Measurements from ENCODE around the gene C2CD4D. TPM values are rescaled to one million over a fixed set of nuclear protein-coding genes. Genes with fewer than 3 reads are reported as not detected.
A peak's percentile ranks its signal among the peaks of the same experiment; 100 is the strongest.

C2CD4D gene
- total and polyA plus RNA-seq, 2 donors (not counting 1 experiment from before 2014, with no cell fraction given) = 0.07 TPM; not detected in 1

DNA sequence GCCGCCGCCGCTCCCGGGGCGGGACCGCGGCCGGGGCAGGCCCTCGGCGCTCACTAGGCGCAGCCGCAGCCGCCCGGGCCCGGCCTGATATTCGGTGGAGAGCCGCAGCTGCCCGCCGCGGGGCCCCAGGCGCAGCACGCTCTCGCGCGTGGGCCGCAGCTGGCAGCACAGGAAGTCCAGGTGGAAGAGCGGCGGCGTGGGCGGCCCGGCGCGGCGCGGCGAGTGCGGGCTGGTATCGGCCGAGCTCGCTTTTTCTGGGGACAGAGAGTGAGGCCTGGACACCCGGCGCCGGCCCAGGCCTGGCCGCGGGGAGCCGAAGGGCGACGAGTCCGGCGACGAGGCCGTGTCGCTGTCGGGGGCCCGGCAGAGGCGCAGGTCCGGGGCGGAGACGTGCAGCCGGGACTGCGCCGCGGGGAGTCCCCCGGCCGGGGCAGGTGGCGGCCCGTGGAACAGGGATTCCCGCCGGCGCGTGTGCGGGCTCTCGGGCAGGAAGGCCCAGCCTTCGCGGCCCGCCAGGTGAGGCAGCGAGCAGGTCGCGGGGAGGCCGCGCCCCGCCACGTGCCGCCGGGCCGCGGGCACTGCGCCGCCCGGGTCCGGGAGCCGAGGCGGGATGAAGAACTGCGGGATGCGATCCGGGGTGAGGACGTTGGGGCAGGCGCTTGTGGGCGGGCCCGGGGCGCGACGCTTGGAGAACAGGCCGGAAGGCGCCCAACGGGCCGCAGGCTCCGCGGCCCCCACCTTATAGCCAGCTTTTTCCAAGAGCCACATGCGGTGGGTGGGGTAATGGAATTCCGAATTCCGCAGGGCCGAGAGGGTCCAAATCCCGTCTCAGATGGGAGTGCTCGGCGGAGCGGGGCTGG lies 1.2 kb downstream of the C2CD4D start:
- H3K27ac ChIP-seq (ENCODE audit: low read length in 2 of 2) = no peak overlapping the region
- no peaks in the 10 kb centered on the region for H3K79me2 ChIP-seq (ENCODE audit: control insufficient read depth, insufficient read depth, low read length)
- peaks cover 30 to 35% of the 10 kb centered on the region in 2 donors for H3K4me1 ChIP-seq (ENCODE audit: control insufficient read depth in 2 of 2, insufficient read depth in 2 of 2, low read length in 2 of 2)
- Mint-ChIP-seq H3K4me3 (peak overlapping the region; percentile 87), H3K27me3 (peaks cover 10% of the 10 kb centered on the region), H3K4me1 (peaks cover 31% of the 10 kb centered on the region), H3K27ac (peak overlapping the region; percentile 37), H3K9me3 (ENCODE audit: insufficient read depth) (no peaks in the 10 kb centered on the region)
- peaks cover 0 to 11% (median 0%) of the 10 kb centered on the region in 3 donors for H3K9me3 ChIP-seq (ENCODE audit: control extremely low read depth in 1 of 3, control insufficient read depth in 2 of 3, insufficient read depth in 1 of 3, low read length in 2 of 3)
- DNase-seq (peak; percentile 73), ATAC-seq (ENCODE audit: low read depth) (peak; percentile 48)
- POLR2A ChIA-PET = no interaction called here
- H3K27me3 ChIP-seq (replicated peaks in 1 of 4; ENCODE audit: control extremely low read depth in 1 of 4, control insufficient read depth in 3 of 4, insufficient read depth in 4 of 4, low read length in 3 of 4) = peaks cover 0 to 20% (median 7%) of the 10 kb centered on the region in 4 experiments
- TF ChIP-seq EZH2 (IDR thresholded peaks at IDR 0.05; ENCODE audit: borderline replicate concordance, insufficient read depth, low read depth, low read length, poor library complexity, severe bottlenecking) = peak; percentile 84
- TF ChIP-seq, protein P1, sequence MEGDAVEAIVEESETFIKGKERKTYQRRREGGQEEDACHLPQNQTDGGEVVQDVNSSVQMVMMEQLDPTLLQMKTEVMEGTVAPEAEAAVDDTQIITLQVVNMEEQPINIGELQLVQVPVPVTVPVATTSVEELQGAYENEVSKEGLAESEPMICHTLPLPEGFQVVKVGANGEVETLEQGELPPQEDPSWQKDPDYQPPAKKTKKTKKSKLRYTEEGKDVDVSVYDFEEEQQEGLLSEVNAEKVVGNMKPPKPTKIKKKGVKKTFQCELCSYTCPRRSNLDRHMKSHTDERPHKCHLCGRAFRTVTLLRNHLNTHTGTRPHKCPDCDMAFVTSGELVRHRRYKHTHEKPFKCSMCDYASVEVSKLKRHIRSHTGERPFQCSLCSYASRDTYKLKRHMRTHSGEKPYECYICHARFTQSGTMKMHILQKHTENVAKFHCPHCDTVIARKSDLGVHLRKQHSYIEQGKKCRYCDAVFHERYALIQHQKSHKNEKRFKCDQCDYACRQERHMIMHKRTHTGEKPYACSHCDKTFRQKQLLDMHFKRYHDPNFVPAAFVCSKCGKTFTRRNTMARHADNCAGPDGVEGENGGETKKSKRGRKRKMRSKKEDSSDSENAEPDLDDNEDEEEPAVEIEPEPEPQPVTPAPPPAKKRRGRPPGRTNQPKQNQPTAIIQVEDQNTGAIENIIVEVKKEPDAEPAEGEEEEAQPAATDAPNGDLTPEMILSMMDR (IDR thresholded peaks at IDR 0.05) = no peak
- no peaks in the 10 kb centered on the region for H4K20me1 ChIP-seq (ENCODE audit: control insufficient read depth, insufficient read depth, low read length, poor library complexity, severe bottlenecking)
- H2AFZ ChIP-seq (ENCODE audit: insufficient read depth, low read depth, low read length, poor library complexity, severe bottlenecking) = peak overlapping the region; percentile 69
- intact Hi-C loops (cut with micrococcal nuclease) = loop anchor here (2.0 to 10.0 kb wide), 4 partner anchors 114 to 556 kb away; partner anchors contain the start of genes POGZ, PSMB4, RIIAD1 and ZNF687
- H3K4me3 ChIP-seq (ENCODE audit: control extremely low read depth in 1 of 5, extremely low read depth in 1 of 5, insufficient read depth in 1 of 5, low read depth in 2 of 5, low read length in 4 of 5) = peak overlapping the region in 4 of 5 experiments; percentile 36 to 56 (median 44)
- H3K36me3 ChIP-seq (replicated peaks in 1 of 2; ENCODE audit: control extremely low read depth in 1 of 2, control insufficient read depth in 1 of 2, extremely low read depth in 1 of 2, insufficient read depth in 2 of 2, low read length in 1 of 2) = no peaks in the 10 kb centered on the region
- CTCF ChIA-PET = interaction anchor here (1.0 to 2.3 kb wide), 3 partner anchors 75 to 245 kb away, joined by 3 to 10 read pairs (median 5); partner anchors contain the start of gene MRPL9
- peak overlapping the region; percentile 65 for H3K9ac ChIP-seq (ENCODE audit: low read length)
- WGBS (ENCODE audit: insufficient coverage) = 2% methylated on average over 115 of the region's 117 CpGs
- peak overlapping the region; percentile 89 for H3K4me2 ChIP-seq (replicated peaks; ENCODE audit: low read depth, low read length, poor library complexity, severe bottlenecking)
